ENCODE data around the gene KRT16. TPM values are rescaled to one million over a fixed set of nuclear protein-coding genes. Genes with fewer than 3 reads are reported as not detected.

Gene KRT16
- total and polyA plus RNA-seq, 2 donors (not counting 3 experiments of a cell fraction or from before 2014, with no cell fraction given), result not detected

- Histone ChIP-seq H3K4me2 (ENCODE audit: insufficient read depth, low read length) (no peak overlapping the region), H4K20me1 (replicated peaks; ENCODE audit: control insufficient read depth, extremely low read depth, insufficient read depth, low read length) (no peaks in the 10 kb centered on the region), H3K4me3 (replicated peaks in 1 of 3; ENCODE audit: insufficient read depth in 1 of 3, low read depth in 1 of 3, low read length in 3 of 3) (no peak overlapping the region), H3K79me2 (ENCODE audit: control insufficient read depth, insufficient read depth, low read length) (no peaks in the 10 kb centered on the region), H3K9me3 (replicated peaks; ENCODE audit: control insufficient read depth, insufficient read depth, low read length) (no peaks in the 10 kb centered on the region), H2AFZ (ENCODE audit: low read depth, low read length) (no peak overlapping the region), H3K27ac (ENCODE audit: insufficient read depth, low read depth, low read length) (no peak overlapping the region), H3K36me3 (ENCODE audit: control insufficient read depth in 2 of 2, extremely low read depth in 1 of 2, insufficient read depth in 2 of 2, low read length in 2 of 2) (no peaks in the 10 kb centered on the region), H3K27me3 (ENCODE audit: control insufficient read depth in 2 of 2, insufficient read depth in 2 of 2, low read length in 2 of 2) (peaks cover 0 to 4% of the 10 kb centered on the region in 2 experiments), H3K9ac (replicated peaks; ENCODE audit: extremely low read depth, insufficient read depth, low read length) (no peak overlapping the region), H3K9me1 (replicated peaks; ENCODE audit: control insufficient read depth, extremely low read depth, insufficient read depth, low read length) (no peaks in the 10 kb centered on the region), H3K4me1 (ENCODE audit: control insufficient read depth, extremely low read depth, insufficient read depth, low read length) (no peaks in the 10 kb centered on the region)
- intact Hi-C loops (cut with micrococcal nuclease) (no loop called here), dilution Hi-C loops (cut with MboI; ENCODE audit: extremely low pct_ligation_motif_present, low sequenced_read_pairs) (no loop called here)
- CTCF ChIA-PET, result interaction anchor here (0.9 to 3.3 kb wide), 2 partner anchors 67 to 82 kb away, joined by 5 to 16 read pairs; no protein-coding TSS in a partner anchor
- no TSS peak for BruUV-seq (replicated peaks)
- POLR2A ChIA-PET, result no interaction called here
- FAIRE-seq (no peak), DNase-seq (ENCODE audit: low read depth, low spot score) (no peak)
- TF ChIP-seq MYC (IDR thresholded peaks at IDR 0.05; ENCODE audit: low read depth, low read length) (no peak), POLR2AphosphoS5 (IDR thresholded peaks at IDR 0.05; ENCODE audit: insufficient read depth, low read depth, low read length) (no peak), GATA2 (IDR thresholded peaks at IDR 0.05; ENCODE audit: insufficient read depth, insufficient read length, low read depth, low read length) (no peak), MAX (IDR thresholded peaks at IDR 0.05; ENCODE audit: insufficient read depth, insufficient read length) (no peak), EZH2 (IDR thresholded peaks at IDR 0.05; ENCODE audit: borderline replicate concordance, low read depth, low read length, severe bottlenecking) (no peak), JUN (IDR thresholded peaks at IDR 0.05; ENCODE audit: borderline replicate concordance, insufficient read depth, insufficient read length, low read depth) (no peak), FOS (IDR thresholded peaks at IDR 0.05; ENCODE audit: borderline replicate concordance, insufficient read depth, low read length) (no peak), POLR2A (IDR thresholded peaks at IDR 0.05; ENCODE audit: low read depth, low read length) (no peak)
- TF ChIP-seq, protein P1, sequence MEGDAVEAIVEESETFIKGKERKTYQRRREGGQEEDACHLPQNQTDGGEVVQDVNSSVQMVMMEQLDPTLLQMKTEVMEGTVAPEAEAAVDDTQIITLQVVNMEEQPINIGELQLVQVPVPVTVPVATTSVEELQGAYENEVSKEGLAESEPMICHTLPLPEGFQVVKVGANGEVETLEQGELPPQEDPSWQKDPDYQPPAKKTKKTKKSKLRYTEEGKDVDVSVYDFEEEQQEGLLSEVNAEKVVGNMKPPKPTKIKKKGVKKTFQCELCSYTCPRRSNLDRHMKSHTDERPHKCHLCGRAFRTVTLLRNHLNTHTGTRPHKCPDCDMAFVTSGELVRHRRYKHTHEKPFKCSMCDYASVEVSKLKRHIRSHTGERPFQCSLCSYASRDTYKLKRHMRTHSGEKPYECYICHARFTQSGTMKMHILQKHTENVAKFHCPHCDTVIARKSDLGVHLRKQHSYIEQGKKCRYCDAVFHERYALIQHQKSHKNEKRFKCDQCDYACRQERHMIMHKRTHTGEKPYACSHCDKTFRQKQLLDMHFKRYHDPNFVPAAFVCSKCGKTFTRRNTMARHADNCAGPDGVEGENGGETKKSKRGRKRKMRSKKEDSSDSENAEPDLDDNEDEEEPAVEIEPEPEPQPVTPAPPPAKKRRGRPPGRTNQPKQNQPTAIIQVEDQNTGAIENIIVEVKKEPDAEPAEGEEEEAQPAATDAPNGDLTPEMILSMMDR (IDR thresholded peaks at IDR 0.05; ENCODE audit: extremely low read depth in 1 of 2, insufficient read depth in 1 of 2, low read depth in 1 of 2, low read length in 2 of 2), result no peak
Observed at GRCh38 chr17:41580687-41581365, 31.7 kb downstream of the KRT16 start.
